Measurements from ENCODE around the gene IFNL2.

The IFNL2 gene

GRCh38 chr19:39299832-39300231 is 31.6 kb downstream of the IFNL2 start:
- Histone ChIP-seq H3K4me1 (ENCODE audit: control insufficient read depth, insufficient read depth, low read length) (peaks cover 4% of the 10 kb centered on the region), H3K36me3 (ENCODE audit: control insufficient read depth, insufficient read depth, low read length, severe bottlenecking) (no peaks in the 10 kb centered on the region), H3K4me3 (ENCODE audit: low read length) (no peak overlapping the region), H3K27me3 (replicated peaks; ENCODE audit: control insufficient read depth, insufficient read depth, low read length) (peaks cover 53% of the 10 kb centered on the region), H3K9me3 (ENCODE audit: control insufficient read depth, low read length) (peaks cover 5% of the 10 kb centered on the region), H3K9ac (ENCODE audit: low read length) (no peak overlapping the region)
- no peak for DNase-seq (ENCODE audit: low read depth)

GRCh38 chr19:39301021-39301420 is 32.8 kb downstream of the IFNL2 start:
- DNase-seq (ENCODE audit: low read depth), result no peak
- Histone ChIP-seq H3K27me3 (replicated peaks; ENCODE audit: control insufficient read depth, insufficient read depth, low read length) (peaks cover 63% of the 10 kb centered on the region), H3K4me1 (ENCODE audit: control insufficient read depth, insufficient read depth, low read length) (peaks cover 4% of the 10 kb centered on the region), H3K36me3 (ENCODE audit: control insufficient read depth, insufficient read depth, low read length, severe bottlenecking) (no peaks in the 10 kb centered on the region), H3K4me3 (ENCODE audit: low read length) (no peak overlapping the region), H3K9ac (ENCODE audit: low read length) (no peak overlapping the region), H3K9me3 (ENCODE audit: control insufficient read depth, low read length) (peaks cover 5% of the 10 kb centered on the region)

GRCh38 chr19:39301562-39301961 is 33.4 kb downstream of the IFNL2 start:
- Histone ChIP-seq H3K4me1 (ENCODE audit: control insufficient read depth, insufficient read depth, low read length) (peaks cover 4% of the 10 kb centered on the region), H3K9me3 (ENCODE audit: control insufficient read depth, low read length) (peaks cover 5% of the 10 kb centered on the region), H3K9ac (ENCODE audit: low read length) (no peak overlapping the region), H3K36me3 (ENCODE audit: control insufficient read depth, insufficient read depth, low read length, severe bottlenecking) (no peaks in the 10 kb centered on the region), H3K27me3 (replicated peaks; ENCODE audit: control insufficient read depth, insufficient read depth, low read length) (peaks cover 62% of the 10 kb centered on the region), H3K4me3 (ENCODE audit: low read length) (no peak overlapping the region)
- no peak for DNase-seq (ENCODE audit: low read depth)

DNA sequence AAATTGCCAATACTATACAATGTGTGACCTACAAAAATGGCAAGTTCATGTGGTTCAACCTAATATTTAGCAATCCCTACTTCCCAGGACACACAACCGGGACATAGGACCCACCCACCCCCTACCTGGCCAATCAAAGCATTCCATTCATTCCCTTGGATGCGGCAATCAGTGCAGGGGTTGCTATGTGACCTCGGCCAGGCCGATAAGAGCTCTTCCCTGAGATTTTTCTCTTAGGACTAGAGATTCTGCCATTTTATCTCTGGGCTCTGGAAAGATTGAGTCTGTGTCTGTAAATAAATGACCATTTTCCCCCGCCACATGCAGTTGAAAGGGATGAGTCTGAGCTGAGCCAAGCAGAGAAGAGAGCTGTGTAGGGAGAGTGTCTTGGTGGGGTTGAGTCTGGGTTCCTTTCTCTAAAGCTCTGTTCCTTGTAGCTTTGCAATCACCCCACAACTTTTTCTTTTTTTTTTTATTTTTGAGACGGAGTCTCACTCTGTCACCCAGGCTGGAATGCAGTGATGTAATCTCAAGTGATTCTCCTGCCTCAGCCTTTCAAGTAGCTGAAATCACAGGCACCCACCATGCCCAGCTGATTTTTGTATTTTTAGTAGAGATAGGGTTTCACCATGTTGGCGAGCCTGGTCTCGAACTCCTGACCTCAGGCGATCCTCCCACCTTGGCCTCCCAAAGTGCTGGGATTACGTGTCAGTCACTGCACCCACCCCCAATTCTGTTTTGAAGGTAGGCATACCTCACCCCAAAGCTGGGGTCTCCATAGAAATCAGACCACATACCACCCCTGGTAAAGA is 35.4 kb downstream of the IFNL2 start:
- H3K36me3 ChIP-seq (ENCODE audit: control insufficient read depth, insufficient read depth, low read length, severe bottlenecking), result no peaks in the 10 kb centered on the region
- DNase-seq (ENCODE audit: low read depth), result no peak
- peaks cover 4% of the 10 kb centered on the region for H3K4me1 ChIP-seq (ENCODE audit: control insufficient read depth, insufficient read depth, low read length)

DNA sequence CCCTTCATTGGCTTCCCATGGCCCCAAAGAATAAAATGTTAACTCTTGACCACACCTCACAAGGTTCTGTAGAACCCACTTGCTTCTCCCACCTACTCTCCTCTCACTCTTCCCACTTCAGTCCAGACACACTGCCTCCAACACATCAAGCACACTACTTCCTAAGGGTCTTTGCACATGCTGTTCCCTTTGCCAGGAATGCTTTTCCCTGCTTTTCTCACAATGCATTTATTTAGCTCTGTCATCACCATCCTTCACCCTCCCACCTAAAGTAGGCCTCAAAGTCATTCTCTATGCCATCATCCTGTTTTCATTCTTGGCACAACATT is 36.0 kb downstream of the IFNL2 start:
- no peaks in the 10 kb centered on the region for H3K36me3 ChIP-seq (ENCODE audit: control insufficient read depth, insufficient read depth, low read length, severe bottlenecking)
- peaks cover 59% of the 10 kb centered on the region for H3K27me3 ChIP-seq (replicated peaks; ENCODE audit: control insufficient read depth, insufficient read depth, low read length)
- H3K9ac ChIP-seq (ENCODE audit: low read length), result no peak overlapping the region
- peaks cover 4% of the 10 kb centered on the region for H3K4me1 ChIP-seq (ENCODE audit: control insufficient read depth, insufficient read depth, low read length)
- DNase-seq (ENCODE audit: low read depth), result no peak
- peaks cover 5% of the 10 kb centered on the region for H3K9me3 ChIP-seq (ENCODE audit: control insufficient read depth, low read length)
- H3K4me3 ChIP-seq (ENCODE audit: low read length), result no peak overlapping the region

More for the DNA sequence above, 35.4 kb downstream of the IFNL2 start:
- Histone ChIP-seq H3K4me3 (ENCODE audit: low read length) (no peak overlapping the region), H3K27me3 (replicated peaks; ENCODE audit: control insufficient read depth, insufficient read depth, low read length) (peaks cover 58% of the 10 kb centered on the region), H3K9me3 (ENCODE audit: control insufficient read depth, low read length) (peaks cover 5% of the 10 kb centered on the region), H3K9ac (ENCODE audit: low read length) (no peak overlapping the region)

DNA sequence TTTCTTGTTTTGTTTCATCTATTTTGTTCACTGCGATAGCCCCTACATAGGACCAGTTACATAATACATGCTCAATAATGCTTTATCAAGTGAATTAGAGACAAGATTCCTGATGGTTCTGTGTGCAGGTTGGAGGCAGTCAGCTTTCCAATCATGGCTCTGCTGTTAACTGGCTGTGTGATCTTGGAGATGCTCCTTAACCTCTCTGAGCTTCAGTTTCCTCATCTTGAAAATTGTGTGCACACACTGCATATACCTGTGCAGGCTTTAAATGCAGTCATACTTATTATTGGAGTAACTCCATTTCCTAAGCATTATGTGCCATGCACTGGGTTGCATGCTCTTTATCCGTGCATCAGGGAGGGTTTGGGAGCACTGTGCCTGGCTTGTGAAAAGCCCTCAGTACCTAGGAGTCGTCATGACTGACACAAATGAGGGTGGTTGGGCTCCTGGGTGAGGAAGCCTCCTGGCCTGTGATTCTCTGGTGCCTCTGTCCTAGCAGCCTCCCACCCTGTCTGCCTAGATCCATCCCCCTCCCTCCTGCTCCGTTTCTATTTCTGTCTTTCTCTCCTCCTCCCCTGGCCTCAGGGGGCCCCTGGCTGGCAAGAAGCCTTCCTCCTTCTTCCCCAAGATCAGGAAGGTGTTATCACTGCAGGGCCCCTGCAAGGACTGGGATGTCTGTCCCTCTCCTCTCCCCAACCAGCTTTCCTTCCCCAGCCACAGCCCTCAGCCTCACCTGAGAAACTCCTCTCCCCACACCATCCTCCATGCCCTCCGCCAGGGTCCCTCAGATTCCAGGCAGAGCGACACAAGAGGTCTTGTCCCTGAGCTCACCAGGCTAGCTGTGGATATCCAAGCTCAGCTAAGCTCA is 36.7 kb downstream of the IFNL2 start:
- no peak for DNase-seq (ENCODE audit: low read depth)
- Histone ChIP-seq H3K4me3 (ENCODE audit: low read length) (no peak overlapping the region), H3K9ac (ENCODE audit: low read length) (no peak overlapping the region), H3K36me3 (ENCODE audit: control insufficient read depth, insufficient read depth, low read length, severe bottlenecking) (no peaks in the 10 kb centered on the region), H3K9me3 (ENCODE audit: control insufficient read depth, low read length) (peaks cover 5% of the 10 kb centered on the region), H3K27me3 (replicated peaks; ENCODE audit: control insufficient read depth, insufficient read depth, low read length) (peaks cover 59% of the 10 kb centered on the region), H3K4me1 (ENCODE audit: control insufficient read depth, insufficient read depth, low read length) (peaks cover 4% of the 10 kb centered on the region)

- Histone ChIP-seq H3K27me3 (replicated peaks; ENCODE audit: control insufficient read depth, insufficient read depth, low read length) (peaks cover 52% of the 10 kb centered on the region), H3K9me3 (ENCODE audit: control insufficient read depth, low read length) (peaks cover 5% of the 10 kb centered on the region), H3K9ac (ENCODE audit: low read length) (no peak overlapping the region), H3K4me1 (ENCODE audit: control insufficient read depth, insufficient read depth, low read length) (peaks cover 4% of the 10 kb centered on the region), H3K4me3 (ENCODE audit: low read length) (no peak overlapping the region), H3K36me3 (ENCODE audit: control insufficient read depth, insufficient read depth, low read length, severe bottlenecking) (no peaks in the 10 kb centered on the region)
- no peak for DNase-seq (ENCODE audit: low read depth)
Observed at GRCh38 chr19:39306075-39306474, 37.9 kb downstream of the IFNL2 start.

- H3K27me3 ChIP-seq (replicated peaks; ENCODE audit: control insufficient read depth, insufficient read depth, low read length), result peaks cover 43% of the 10 kb centered on the region
- peak overlapping the region; percentile 23 for H3K4me3 ChIP-seq (ENCODE audit: low read length)
- no peak overlapping the region for H3K9ac ChIP-seq (ENCODE audit: low read length)
- DNase-seq (ENCODE audit: low read depth), result peak; percentile 44
- H3K36me3 ChIP-seq (ENCODE audit: control insufficient read depth, insufficient read depth, low read length, severe bottlenecking), result no peaks in the 10 kb centered on the region
- H3K4me1 ChIP-seq (ENCODE audit: control insufficient read depth, insufficient read depth, low read length), result peaks cover 4% of the 10 kb centered on the region
- no peaks in the 10 kb centered on the region for H3K9me3 ChIP-seq (ENCODE audit: control insufficient read depth, low read length)
Observed at GRCh38 chr19:39307046-39307821, 39.0 kb downstream of the IFNL2 start.

DNA sequence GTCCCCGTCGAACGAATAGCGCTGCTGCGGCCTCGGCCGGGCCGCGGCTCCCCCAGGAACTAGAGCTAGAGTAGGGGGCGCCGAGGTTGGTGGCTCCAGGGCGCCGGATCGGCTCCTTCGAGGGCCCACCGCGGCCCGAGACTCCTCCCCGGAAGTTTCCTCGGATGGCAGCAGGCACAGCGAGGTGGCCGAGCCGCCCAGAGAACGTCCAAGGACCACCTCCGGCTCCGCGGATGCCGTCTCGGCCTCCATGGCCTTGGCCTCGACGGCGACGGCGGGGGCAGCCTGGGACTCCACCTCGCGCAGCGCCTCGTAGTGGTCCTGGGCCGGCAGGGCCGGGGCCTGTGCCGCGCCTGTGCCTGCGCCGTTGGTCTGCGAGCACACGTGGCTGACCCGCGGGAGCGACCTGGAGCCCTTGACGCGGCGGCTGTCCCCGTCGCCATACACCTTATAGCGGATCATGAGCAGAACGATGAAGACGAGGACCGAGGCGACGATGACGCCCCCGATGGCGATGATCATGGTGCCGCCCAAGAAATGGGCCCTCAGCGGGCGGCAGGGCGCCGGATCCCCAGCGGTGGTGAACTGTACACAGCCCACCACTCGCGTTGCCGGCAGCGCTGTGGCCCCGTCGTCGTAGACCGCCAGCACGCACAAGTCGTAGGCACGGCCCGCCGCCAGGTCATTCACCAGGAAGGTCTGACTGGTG is 39.8 kb downstream of the IFNL2 start:
- Histone ChIP-seq H3K9ac (ENCODE audit: low read length) (no peak overlapping the region), H3K4me3 (ENCODE audit: low read length) (no peak overlapping the region), H3K27me3 (replicated peaks; ENCODE audit: control insufficient read depth, insufficient read depth, low read length) (peaks cover 43% of the 10 kb centered on the region), H3K9me3 (ENCODE audit: control insufficient read depth, low read length) (no peaks in the 10 kb centered on the region), H3K36me3 (ENCODE audit: control insufficient read depth, insufficient read depth, low read length, severe bottlenecking) (no peaks in the 10 kb centered on the region), H3K4me1 (ENCODE audit: control insufficient read depth, insufficient read depth, low read length) (peaks cover 4% of the 10 kb centered on the region)
- no peak for DNase-seq (ENCODE audit: low read depth)

DNA sequence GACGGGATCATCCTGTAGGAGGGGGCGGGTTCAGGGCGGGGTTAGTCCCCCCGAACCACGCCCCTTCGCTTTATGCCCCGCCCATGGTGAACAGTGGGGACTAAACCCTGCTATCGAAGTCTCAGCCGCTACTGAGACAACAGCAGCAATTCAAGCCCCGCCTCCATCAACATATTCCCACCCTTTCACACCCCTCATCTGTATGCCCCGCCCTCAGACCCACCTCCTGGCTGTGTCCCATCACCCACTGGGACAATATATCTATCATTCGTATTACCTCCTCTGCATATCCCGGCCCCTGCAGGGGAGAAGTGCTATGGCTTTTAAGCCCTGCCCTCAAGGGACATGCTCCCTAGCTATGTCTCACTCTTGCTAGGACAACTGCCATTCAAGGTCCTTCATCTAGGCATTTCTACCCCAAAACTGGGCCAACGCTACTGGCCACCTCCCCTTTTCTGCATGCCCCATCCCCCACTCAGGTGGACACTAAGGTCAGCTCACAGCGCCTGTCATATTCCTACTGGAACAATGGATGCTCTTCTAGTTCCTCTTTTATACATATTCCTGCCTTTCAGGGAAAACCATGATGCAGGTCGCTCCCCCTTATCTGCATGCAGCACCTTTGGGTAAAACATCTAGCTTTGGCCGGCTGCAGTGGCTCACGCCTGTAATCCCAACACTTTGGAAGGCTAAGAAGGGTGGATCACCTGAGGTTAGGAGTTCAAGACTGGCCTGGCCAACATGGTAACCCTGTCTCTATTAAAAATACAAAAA is 40.5 kb downstream of the IFNL2 start:
- H3K36me3 ChIP-seq (ENCODE audit: control insufficient read depth, insufficient read depth, low read length, severe bottlenecking), result no peaks in the 10 kb centered on the region
- H3K9me3 ChIP-seq (ENCODE audit: control insufficient read depth, low read length), result no peaks in the 10 kb centered on the region
- no peak overlapping the region for H3K4me3 ChIP-seq (ENCODE audit: low read length)
- H3K27me3 ChIP-seq (replicated peaks; ENCODE audit: control insufficient read depth, insufficient read depth, low read length), result peaks cover 37% of the 10 kb centered on the region
- no peaks in the 10 kb centered on the region for H3K4me1 ChIP-seq (ENCODE audit: control insufficient read depth, insufficient read depth, low read length)
- no peak overlapping the region for H3K9ac ChIP-seq (ENCODE audit: low read length)
- DNase-seq (ENCODE audit: low read depth), result no peak

Data from adipocyte (in vitro differentiated cells).